ENCODE measurements around the gene RETREG3. TPM values are rescaled to one million over a fixed set of nuclear protein-coding genes. Genes with fewer than 3 reads are reported as not detected.
A peak's percentile ranks its signal among the peaks of the same experiment; 100 is the strongest.

The RETREG3 gene
- total RNA-seq, 1 donor from 2014 or later = 21.4 TPM

GRCh38 chr17:42579794-42580551, 29.2 kb downstream of the RETREG3 start:
- DNase-seq (no peak), ATAC-seq (ENCODE audit: poor library complexity) (no peak)
- intact Hi-C loops (cut with DNase I) = loop anchor here (10.0 kb wide), 1 partner anchor 185 kb away; the partner anchor contains the start of gene RAMP2

GRCh38 chr17:42578282-42578869, 30.8 kb downstream of the RETREG3 start:
- DNase-seq (peak; percentile 84), ATAC-seq (ENCODE audit: poor library complexity) (peak; percentile 81)
- intact Hi-C loops (cut with DNase I) = no loop called here

- intact Hi-C loops (cut with DNase I) = no loop called here
- DNase-seq = peak; percentile 97
- ATAC-seq (ENCODE audit: poor library complexity) = peak; percentile 95
These were observed 31.5 kb downstream of the RETREG3 start, which contains the start of gene PSMC3IP for GRCh38 chr17:42577532-42578281. Gene PSMC3IP (minus strand): TSS chr17:42577729. CDS start chr17:42577686, 43 bp downstream.

- intact Hi-C loops (cut with DNase I) = no loop called here
- DNase-seq (no peak), ATAC-seq (ENCODE audit: poor library complexity) (no peak)
These were observed 32.0 kb downstream of the RETREG3 start for GRCh38 chr17:42577140-42577531.

- DNase-seq (no peak), ATAC-seq (ENCODE audit: poor library complexity) (no peak)
- intact Hi-C loops (cut with DNase I) = no loop called here
These were observed 34.7 kb downstream of the RETREG3 start for GRCh38 chr17:42574463-42574862.

- DNase-seq (peak; percentile 11), ATAC-seq (ENCODE audit: poor library complexity) (no peak)
- intact Hi-C loops (cut with DNase I) = no loop called here
These were observed 36.1 kb downstream of the RETREG3 start for GRCh38 chr17:42573095-42573494.

DNA sequence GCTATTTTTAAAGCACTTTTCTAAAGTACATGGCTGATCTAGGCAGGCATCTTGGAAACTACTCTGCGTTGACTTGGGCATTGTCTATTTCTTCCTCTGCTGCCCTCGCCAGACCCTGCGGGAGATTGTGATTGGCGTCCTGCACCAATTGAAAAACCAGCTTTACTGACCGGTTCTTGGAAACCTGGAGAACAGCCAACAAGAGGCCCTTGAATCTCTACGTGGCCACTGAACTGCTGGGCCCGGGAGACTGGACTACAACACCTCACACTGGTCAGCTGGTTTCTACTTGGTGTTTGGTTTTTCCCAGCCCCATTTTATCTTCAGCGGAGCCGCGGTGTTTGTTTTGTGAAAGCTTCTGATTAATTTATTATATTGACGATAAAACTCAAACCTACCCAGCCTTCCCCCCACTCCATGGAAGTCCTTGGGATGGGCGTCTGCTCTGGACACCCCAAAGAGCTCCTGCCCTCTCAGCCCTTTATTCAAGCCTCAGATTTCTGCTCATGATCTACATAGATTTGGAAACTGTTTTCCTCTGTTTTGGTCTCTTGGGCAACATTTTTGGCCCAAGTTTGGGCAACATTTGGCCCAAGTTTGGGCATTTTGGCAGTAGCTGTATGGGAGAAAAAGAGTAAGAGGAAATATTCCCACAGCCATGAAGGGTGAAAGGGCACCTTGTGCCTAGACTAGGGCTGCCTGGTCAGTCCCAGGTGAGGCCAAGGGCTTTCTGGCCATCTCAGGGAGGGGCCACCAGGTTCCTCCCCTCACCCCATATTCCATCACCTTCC, 37.5 kb downstream of the RETREG3 start:
- no peak for ATAC-seq (ENCODE audit: poor library complexity)
- intact Hi-C loops (cut with DNase I) = no loop called here
- peak; percentile 25 for DNase-seq

DNA sequence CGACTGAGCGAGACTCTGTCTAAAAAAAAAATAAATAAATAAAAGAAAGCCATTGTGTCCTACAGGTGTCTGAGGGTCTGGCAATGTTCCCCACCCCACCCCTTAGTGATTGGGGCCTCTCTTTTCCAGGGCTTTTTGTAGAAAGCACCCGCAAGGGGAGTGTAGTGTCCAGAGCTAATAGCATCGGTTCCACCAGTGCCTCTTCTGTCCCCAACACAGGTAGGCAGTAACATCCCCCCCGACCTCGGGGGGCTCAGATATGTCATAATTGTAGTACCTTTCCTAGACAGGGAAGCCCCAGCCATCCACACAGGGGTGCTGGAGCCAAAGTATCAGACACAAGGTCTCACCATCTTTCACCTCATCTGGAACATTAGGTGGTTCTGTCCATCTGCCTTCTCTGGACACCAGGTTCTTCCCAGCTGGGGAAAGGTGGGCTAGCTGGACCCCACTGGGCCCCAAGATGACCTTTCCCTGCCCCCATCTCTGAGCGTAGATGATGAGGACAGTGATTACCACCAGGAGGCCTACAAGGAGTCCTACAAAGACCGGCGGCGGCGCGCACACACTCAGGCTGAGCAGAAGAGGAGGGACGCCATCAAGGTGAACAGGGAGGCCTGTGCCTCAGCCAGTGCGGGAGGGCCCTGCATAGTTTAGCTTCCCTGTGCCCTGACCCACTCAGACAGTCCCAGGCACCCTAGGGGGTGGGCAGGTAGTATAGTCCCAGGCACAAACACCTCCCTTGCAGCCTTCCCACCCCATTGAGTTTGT, 40.6 kb downstream of the RETREG3 start:
- intact Hi-C loops (cut with DNase I) = no loop called here
- no peak for ATAC-seq (ENCODE audit: poor library complexity)
- DNase-seq = peak; percentile 32

GRCh38 chr17:42566883-42567573, 42.1 kb downstream of the RETREG3 start, which contains the start of gene MLX:
Gene MLX (plus strand): TSS chr17:42567100. CDS start chr17:42567125, 25 bp downstream.
- peak; percentile 89 for ATAC-seq (ENCODE audit: poor library complexity)
- intact Hi-C loops (cut with DNase I) = no loop called here
- peak; percentile 98 for DNase-seq

GRCh38 chr17:42566215-42566882, 42.8 kb downstream of the RETREG3 start:
- DNase-seq (no peak), ATAC-seq (ENCODE audit: poor library complexity) (peak; percentile 25)
- intact Hi-C loops (cut with DNase I) = no loop called here

DNA sequence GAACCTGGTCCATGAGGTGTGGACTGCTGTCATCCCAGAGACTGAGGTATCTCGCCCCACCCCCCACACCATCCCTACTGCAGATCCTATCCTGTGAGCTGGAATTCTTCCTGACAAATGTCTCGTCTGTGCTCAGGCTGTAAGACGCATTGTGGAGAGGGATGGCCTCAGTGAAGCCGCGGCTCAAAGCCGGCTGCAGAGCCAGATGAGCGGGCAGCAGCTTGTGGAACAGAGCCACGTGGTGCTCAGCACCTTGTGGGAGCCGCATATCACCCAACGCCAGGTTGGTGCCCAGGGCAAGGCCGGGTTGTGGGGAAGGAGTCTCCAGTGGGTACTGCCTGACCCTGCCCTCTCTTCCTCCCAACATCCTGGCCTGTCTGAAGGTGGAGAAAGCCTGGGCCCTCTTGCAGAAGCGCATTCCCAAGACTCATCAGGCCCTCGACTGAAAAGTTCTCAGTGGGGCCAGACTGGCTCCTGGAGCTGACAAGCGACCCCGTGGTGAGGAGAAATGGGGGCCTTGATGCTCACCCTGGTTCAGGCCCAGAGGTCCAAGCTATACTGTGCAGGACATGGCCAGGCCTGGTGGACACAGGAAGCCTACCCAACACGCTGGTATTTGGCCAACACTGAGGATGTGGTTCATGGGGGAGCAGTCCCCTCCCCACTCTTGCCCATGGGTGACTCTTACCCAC, 43.5 kb downstream of the RETREG3 start:
- ATAC-seq (ENCODE audit: poor library complexity) (no peak), DNase-seq (peak; percentile 33)
- intact Hi-C loops (cut with DNase I) = no loop called here

- DNase-seq (peak; percentile 17), ATAC-seq (ENCODE audit: poor library complexity) (no peak)
- intact Hi-C loops (cut with DNase I) = no loop called here
These were observed 44.2 kb downstream of the RETREG3 start for GRCh38 chr17:42564815-42565522.

- ATAC-seq (ENCODE audit: poor library complexity) (no peak), DNase-seq (peak; percentile 11)
- intact Hi-C loops (cut with DNase I) = no loop called here
These were observed 45.2 kb downstream of the RETREG3 start for GRCh38 chr17:42563950-42564349.

DNA sequence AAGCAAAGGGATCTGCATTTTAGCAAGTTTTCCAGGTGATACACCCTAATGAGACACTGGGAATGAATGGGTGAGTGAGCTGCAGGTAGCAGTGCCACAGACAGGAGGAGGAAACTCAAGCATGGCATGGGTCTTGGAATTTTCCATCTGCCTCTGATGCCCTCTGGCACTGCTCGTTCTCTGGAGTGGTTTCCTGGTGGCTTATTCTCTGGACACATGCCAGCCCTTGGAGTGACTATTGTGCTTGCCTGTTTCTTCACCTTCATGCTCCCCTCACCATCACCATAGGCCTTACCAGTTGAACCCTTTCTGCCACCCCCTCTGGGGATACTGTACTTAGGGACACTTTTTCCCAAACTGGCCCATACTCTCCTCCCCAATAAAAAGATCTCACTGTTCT, 45.6 kb downstream of the RETREG3 start:
- ATAC-seq (ENCODE audit: poor library complexity) = no peak
- peak; percentile 14 for DNase-seq
- intact Hi-C loops (cut with DNase I) = no loop called here

DNA sequence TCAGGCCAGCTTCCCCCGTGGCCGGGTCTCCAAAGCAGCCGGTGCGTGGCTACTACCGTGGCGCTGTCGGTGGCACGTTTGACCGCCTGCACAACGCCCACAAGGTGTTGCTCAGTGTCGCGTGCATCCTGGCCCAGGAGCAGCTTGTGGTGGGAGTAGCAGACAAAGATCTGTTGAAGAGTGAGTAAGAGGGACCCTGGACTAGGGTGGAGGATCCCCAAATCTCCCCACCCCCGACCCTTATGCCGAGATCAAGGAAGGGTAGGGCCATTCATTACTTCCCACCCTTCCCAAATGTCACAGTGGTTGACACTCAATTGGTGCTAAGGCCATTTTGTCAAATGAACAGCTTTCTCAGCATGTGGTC, 46.0 kb downstream of the RETREG3 start:
- ATAC-seq (ENCODE audit: poor library complexity) (no peak), DNase-seq (no peak)
- intact Hi-C loops (cut with DNase I) = no loop called here
